ENCODE data around the gene NRG2.

NRG2 gene

DNA sequence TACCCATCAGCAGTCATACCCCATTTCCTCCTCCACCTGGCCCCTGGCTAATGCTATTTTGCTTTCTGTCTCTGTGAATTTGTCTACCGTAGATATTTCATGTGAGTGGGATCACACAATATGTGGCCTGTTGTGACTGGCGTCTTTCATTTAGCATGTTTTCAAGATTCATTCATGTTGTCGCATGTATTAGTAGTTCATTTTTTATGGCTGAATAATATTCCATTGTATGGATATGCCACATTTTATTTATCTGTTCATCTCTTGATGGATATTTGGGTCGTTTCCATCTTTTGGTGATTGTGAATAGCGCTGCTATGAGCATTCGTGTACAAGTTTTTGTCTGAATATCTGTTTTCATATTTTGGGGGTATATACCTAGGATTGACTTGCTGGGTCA lies 213.6 kb downstream of the NRG2 start:
- no peak for DNase-seq

- DNase-seq, result no peak
These were observed 214.7 kb downstream of the NRG2 start for GRCh38 chr5:139828207-139828895.

- DNase-seq, result no peak
These were observed 217.4 kb downstream of the NRG2 start for GRCh38 chr5:139825690-139826089.

DNA sequence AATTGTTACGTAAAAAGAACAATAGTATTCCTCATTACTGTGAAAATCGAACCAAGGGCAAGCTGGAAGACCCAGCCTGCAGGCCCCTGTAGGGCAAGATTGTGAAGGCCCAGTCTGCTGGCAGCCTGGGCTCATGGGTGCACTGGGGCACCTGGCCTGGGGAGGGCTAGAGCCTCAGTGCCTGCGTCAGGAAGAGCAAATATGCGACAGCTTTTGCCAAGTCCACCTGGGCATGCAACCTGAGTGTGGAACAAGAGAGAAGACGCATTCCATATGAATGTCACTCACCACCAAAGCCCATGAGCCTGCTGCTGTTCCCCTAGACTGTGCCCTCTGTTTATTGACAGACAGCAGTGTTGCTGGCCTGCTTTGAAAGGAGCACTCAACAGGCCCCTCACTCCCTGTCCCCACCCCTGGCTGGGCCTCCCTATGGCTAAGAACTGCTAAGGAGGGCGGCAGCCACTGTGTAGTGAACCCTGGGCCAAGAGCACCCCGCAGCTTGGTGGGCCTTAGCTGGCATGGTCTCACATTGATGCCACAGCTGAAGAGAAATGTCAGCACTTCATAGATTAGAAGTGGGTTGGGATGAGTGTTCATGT lies 219.2 kb downstream of the NRG2 start:
- DNase-seq, result no peak

- no peak for DNase-seq
These were observed 220.3 kb downstream of the NRG2 start for GRCh38 chr5:139822553-139823425.

GRCh38 chr5:139821806-139822552 lies 221.1 kb downstream of the NRG2 start:
- DNase-seq, result no peak

- DNase-seq, result no peak
These were observed 222.5 kb downstream of the NRG2 start for GRCh38 chr5:139820606-139821005.

- no peak for DNase-seq
These were observed 223.0 kb downstream of the NRG2 start for GRCh38 chr5:139820130-139820529.

DNA sequence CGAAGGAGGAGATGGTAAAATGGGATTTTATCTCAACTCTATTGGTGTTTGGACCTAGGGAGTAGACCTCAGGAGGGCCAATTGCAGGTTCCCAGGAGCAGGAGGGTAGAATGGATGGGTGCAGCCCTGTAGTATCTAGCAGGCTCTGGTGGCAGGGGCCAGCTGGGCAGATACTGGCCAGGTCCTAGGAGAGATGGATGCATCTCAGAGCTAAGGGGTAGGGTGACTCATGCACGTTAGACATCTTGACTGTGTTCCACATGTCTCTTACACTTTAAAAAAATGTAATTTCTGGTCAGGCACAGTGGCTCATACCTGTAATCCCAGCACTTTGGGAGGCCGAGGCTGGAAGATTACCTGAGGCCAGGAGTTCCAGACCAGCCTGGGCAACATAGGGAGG lies 225.1 kb downstream of the NRG2 start:
- DNase-seq, result no peak

- no peak for DNase-seq
These were observed 225.7 kb downstream of the NRG2 start for GRCh38 chr5:139817362-139817761.

DNA sequence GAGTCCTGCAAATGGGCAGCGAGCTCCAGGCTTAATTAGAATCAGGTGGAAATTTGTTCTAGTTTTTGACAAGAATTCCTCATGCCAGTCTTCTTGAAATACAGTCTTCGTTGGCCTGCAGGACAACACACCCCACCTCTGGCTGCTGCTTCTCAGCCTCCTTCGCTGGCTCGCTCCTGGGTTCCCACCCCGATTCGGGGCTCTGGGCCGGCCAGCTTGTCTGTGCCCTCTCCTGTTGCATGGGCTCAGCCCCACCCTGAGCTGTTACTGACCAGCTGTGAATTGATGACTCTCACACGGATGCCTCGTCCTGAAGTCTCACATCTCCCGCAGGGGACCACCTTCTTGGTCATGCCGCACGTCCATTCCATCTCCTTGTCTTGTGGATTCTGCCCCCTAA lies 226.5 kb downstream of the NRG2 start:
- DNase-seq, result no peak

DNA sequence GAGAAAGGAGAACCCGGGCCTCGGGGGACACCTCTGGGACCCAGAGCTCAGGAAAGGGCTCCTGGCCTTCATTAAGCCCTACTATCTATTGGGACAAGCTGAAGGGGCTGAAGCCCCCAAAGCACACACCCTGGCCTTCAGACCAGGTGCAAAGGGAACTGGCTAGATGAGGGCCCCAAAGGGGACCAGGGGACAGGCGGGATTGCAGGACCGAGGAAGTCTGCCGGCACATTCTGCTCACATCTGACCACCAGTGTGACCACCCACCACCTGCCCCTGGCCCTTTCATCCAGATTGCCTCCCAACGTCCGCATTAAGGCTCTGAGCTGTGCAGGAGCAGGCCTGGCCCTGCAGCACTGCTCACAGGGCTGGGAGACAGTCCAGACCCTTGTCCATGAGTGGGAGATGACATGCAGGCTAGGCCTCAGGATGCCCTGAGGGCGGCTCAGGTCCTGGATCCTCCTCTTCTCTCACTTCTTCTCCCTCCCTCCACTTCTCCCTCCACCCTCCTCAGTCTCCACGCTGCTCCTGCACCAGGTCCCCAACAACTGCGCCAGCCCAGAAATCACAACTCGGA lies 228.3 kb downstream of the NRG2 start:
- no peak for DNase-seq

DNA sequence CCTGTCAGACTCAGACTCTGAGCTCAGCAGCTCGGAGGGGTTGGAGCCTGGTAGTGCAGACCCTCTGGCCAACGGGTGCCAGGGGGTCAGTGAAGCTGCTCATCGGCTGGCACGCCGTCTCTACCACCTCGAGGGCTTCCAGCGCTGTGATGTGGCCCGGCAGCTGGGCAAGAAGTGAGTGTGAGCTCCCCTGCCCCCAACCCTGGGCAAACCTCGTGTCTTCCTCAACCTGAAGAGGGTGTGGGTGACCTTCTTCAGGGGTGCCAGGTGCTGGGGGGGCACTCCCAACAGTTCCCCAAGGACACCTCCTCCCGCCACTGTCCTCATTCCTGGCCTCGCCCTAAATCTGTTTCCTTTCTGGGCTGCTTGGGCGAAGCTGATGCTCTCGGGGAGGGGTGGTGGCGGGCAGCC lies 228.9 kb downstream of the NRG2 start:
- no peak for DNase-seq

DNA sequence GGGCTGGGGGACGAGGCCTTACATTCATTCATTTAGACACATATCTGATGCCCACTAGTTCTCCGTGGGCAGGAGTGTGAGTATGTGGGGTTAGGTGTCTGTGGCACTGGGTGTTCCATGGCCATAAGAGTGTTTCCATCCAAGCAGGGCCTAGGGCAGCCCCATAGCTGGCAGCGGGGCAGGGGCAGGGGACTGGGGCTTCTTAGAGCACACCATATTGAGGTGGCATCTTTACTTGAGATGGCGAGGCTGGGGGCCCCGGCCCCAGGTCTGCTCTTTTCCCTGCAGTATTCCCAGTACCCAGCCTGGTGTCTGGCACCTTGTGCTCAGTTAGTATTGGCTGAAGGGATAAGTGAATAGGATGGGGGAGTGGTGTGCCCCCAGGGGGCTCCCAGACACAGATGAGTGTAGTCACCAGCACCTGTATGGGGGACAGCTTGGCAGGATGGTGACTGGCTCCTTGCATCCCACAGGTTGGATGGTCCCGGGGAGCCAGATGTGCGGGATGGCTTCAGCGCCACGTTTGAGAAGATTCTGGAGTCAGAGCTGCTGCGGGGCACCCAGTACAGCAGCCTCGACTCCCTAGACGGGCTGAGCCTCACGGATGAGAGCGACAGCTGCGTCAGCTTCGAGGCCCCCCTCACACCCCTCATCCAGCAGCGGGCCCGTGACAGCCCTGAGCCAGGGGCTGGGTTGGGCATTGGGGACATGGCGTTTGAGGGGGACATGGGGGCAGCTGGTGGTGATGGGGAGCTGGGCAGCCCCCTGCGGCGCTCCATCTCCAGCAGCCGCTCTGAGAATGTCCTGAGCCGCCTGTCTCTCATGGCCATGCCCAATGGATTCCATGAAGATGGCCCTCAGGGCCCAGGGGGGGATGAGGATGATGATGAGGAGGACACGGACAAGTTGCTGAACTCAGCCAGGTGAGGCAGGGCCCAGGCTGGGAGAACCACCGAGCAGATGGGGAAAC lies 230.0 kb downstream of the NRG2 start:
- no peak for DNase-seq

GRCh38 chr5:139812323-139812722 lies 230.8 kb downstream of the NRG2 start:
- DNase-seq, result no peak

GRCh38 chr5:139811274-139811607 lies 231.9 kb downstream of the NRG2 start:
- DNase-seq, result no peak

- no peak for DNase-seq
These were observed 232.5 kb downstream of the NRG2 start for GRCh38 chr5:139810341-139811273.

DNA sequence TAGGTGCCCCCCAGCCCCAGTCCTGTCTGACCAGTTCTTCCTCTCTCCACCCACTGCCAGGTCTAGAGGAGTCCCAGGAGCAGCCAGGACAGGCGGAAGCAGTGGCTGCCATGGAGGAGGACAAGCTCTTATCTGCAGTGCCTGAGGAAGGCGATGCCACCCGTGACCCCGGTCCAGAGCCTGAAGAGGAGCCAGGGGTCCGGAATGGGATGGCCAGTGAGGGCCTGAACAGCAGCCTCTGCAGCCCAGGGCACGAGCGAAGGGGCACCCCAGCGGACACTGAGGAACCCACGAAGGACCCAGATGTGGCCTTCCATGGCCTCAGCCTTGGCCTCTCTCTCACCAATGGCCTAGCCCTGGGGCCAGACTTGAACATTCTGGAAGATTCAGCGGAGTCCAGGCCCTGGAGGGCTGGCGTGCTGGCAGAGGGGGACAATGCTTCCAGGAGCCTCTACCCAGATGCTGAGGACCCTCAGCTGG lies 233.7 kb downstream of the NRG2 start:
- DNase-seq, result no peak

- DNase-seq, result no peak
These were observed 234.4 kb downstream of the NRG2 start for GRCh38 chr5:139808481-139809330.

Data from COR-L47 (cell line).